Measurements from ENCODE around the gene CAPN11.
A peak's percentile ranks its signal among the peaks of the same experiment; 100 is the strongest.

CAPN11 gene

GRCh38 chr6:44207966-44208365 is 49.3 kb downstream of the CAPN11 start:
- no peak overlapping the region for H3K27ac ChIP-seq (replicated peaks)
- H3K4me3 ChIP-seq (replicated peaks; ENCODE audit: insufficient read depth, low read length), result no peak overlapping the region
- no peak for DNase-seq (ENCODE audit: low read depth in 1 of 2, low spot score in 1 of 2)
- TF ChIP-seq GABPA (IDR thresholded peaks at IDR 0.05; ENCODE audit: low read depth) (no peak), CTCF (IDR thresholded peaks at IDR 0.05; ENCODE audit: insufficient read depth, low read length) (no peak), SPI1 (IDR thresholded peaks at IDR 0.05; ENCODE audit: borderline replicate concordance, low read depth) (no peak), POLR2AphosphoS5 (IDR thresholded peaks at IDR 0.05; ENCODE audit: low read depth) (no peak)
- TF ChIP-seq, protein P1, sequence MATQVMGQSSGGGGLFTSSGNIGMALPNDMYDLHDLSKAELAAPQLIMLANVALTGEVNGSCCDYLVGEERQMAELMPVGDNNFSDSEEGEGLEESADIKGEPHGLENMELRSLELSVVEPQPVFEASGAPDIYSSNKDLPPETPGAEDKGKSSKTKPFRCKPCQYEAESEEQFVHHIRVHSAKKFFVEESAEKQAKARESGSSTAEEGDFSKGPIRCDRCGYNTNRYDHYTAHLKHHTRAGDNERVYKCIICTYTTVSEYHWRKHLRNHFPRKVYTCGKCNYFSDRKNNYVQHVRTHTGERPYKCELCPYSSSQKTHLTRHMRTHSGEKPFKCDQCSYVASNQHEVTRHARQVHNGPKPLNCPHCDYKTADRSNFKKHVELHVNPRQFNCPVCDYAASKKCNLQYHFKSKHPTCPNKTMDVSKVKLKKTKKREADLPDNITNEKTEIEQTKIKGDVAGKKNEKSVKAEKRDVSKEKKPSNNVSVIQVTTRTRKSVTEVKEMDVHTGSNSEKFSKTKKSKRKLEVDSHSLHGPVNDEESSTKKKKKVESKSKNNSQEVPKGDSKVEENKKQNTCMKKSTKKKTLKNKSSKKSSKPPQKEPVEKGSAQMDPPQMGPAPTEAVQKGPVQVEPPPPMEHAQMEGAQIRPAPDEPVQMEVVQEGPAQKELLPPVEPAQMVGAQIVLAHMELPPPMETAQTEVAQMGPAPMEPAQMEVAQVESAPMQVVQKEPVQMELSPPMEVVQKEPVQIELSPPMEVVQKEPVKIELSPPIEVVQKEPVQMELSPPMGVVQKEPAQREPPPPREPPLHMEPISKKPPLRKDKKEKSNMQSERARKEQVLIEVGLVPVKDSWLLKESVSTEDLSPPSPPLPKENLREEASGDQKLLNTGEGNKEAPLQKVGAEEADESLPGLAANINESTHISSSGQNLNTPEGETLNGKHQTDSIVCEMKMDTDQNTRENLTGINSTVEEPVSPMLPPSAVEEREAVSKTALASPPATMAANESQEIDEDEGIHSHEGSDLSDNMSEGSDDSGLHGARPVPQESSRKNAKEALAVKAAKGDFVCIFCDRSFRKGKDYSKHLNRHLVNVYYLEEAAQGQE (IDR thresholded peaks at IDR 0.05; ENCODE audit: insufficient replicate concordance, low read depth), result no peak
- H3K27me3 ChIP-seq (ENCODE audit: insufficient read depth, poor library complexity, severe bottlenecking), result no peaks in the 10 kb centered on the region

DNA sequence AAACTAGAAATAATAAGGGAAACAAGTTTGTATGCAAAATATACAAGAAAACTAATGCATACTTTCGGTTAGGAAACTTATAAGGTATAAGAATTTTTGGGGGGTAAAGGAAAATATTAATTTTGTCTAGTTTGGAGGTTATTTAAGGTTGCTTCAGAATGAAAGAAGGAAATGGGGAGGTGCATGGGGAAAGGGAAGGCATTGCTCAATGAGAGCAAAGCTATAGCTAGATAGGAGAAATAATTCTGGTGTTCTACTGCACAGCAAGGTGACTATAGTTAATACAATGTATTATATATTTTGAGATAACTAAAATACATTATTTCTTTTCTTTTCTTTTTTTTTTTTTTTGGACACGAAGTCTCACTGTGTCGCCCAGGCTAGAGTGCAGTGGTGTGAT is 52.7 kb downstream of the CAPN11 start:
- Histone ChIP-seq H3K4me3 (replicated peaks; ENCODE audit: insufficient read depth, low read length) (no peak overlapping the region), H3K27ac (replicated peaks) (peak overlapping the region; percentile 25), H3K27me3 (ENCODE audit: insufficient read depth, poor library complexity, severe bottlenecking) (no peaks in the 10 kb centered on the region)
- peak in 1 of 2 experiments; percentile 62 for DNase-seq (ENCODE audit: low read depth in 1 of 2, low spot score in 1 of 2)
- TF ChIP-seq, protein P1 (IDR thresholded peaks at IDR 0.05; ENCODE audit: insufficient replicate concordance, low read depth), result no peak
- TF ChIP-seq SPI1 (IDR thresholded peaks at IDR 0.05; ENCODE audit: borderline replicate concordance, low read depth), result peak; percentile 72

- TF ChIP-seq CTCF (IDR thresholded peaks at IDR 0.05; ENCODE audit: insufficient read depth, low read length) (no peak), GABPA (IDR thresholded peaks at IDR 0.05; ENCODE audit: low read depth) (no peak), POLR2AphosphoS5 (IDR thresholded peaks at IDR 0.05; ENCODE audit: low read depth) (no peak), SPI1 (IDR thresholded peaks at IDR 0.05; ENCODE audit: borderline replicate concordance, low read depth) (no peak)
- TF ChIP-seq, protein P1 (IDR thresholded peaks at IDR 0.05; ENCODE audit: insufficient replicate concordance, low read depth), result no peak
- no peak for DNase-seq (ENCODE audit: low read depth in 1 of 2, low spot score in 1 of 2)
- Histone ChIP-seq H3K27ac (replicated peaks) (no peak overlapping the region), H3K27me3 (ENCODE audit: insufficient read depth, poor library complexity, severe bottlenecking) (no peaks in the 10 kb centered on the region), H3K4me3 (replicated peaks; ENCODE audit: insufficient read depth, low read length) (no peak overlapping the region)
Measured at GRCh38 chr6:44214307-44214706, 55.7 kb downstream of the CAPN11 start.

All from HL-60 (cell line).